Osteoblast (primary cell): Measurements from ENCODE around the gene TBX10. TPM values are rescaled to one million over a fixed set of nuclear protein-coding genes. Genes with fewer than 3 reads are reported as not detected.
"Not testable (repeated sequence)": the region's sequence is repeated elsewhere in the genome, so short reads cannot be mapped to it uniquely, and the experiment has no call there.

Experiments
- DNase-seq: peaks from one replicate; pipeline ENCODE4 v3.0.0; 2011; ENCODE audit warnings: low spot score, mixed read lengths; ENCODE audit not compliant: insufficient read length; ENCODE audit errors: missing footprints
- H2AFZ ChIP-seq: 2 replicates; pipeline ENCODE4 v1.6.0; 2011; ENCODE audit warnings: mild to moderate bottlenecking, low read length
- H3K27ac ChIP-seq: 2 replicates; pipeline ENCODE4 v1.5.1; 2011; ENCODE audit warnings: mild to moderate bottlenecking, low read depth, low read length, moderate library complexity
- H3K27me3 ChIP-seq: 2 replicates; pipeline ENCODE4 v1.6.0; 2012; ENCODE audit warnings: mild to moderate bottlenecking, control low read depth, inconsistent platforms, low read length, moderate library complexity; ENCODE audit not compliant: insufficient read depth
- H3K36me3 ChIP-seq: 2 replicates; pipeline ENCODE4 v1.5.1; 2011; ENCODE audit warnings: mild to moderate bottlenecking, low read length, control low read depth, moderate library complexity; ENCODE audit not compliant: insufficient read depth
- H3K4me1 ChIP-seq: 2 replicates; pipeline ENCODE4 v1.5.1; 2011; ENCODE audit warnings: mild to moderate bottlenecking, low read length, control low read depth, moderate library complexity; ENCODE audit not compliant: insufficient read depth
- H3K4me2 ChIP-seq: 2 replicates; pipeline ENCODE4 v1.6.0; 2011; ENCODE audit warnings: mild to moderate bottlenecking, low read length; ENCODE audit not compliant: insufficient read depth
- H3K4me3 ChIP-seq: fragments of 200-600 bp; sonication (generic); 3 replicates; pipeline ENCODE4 v1.5.1; 2012; ENCODE audit warnings: mild to moderate bottlenecking, low read length, inconsistent platforms; ENCODE audit not compliant: insufficient read depth
- H3K79me2 ChIP-seq: 2 replicates; pipeline ENCODE4 v1.6.0; 2012; ENCODE audit warnings: mild to moderate bottlenecking, low read length, control low read depth, inconsistent platforms; ENCODE audit not compliant: insufficient read depth
- H3K9me3 ChIP-seq: 2 replicates; pipeline ENCODE4 v1.5.1; 2011; ENCODE audit warnings: low read depth, low read length, control low read depth
- H4K20me1 ChIP-seq: 2 replicates; pipeline ENCODE4 v1.6.0; 2012; ENCODE audit warnings: mild to moderate bottlenecking, low read length, control low read depth; ENCODE audit not compliant: insufficient read depth
- CTCF ChIP-seq: IDR thresholded peaks from 2 replicates; pipeline ENCODE4 v1.5.1; 2011; ENCODE audit warnings: mild to moderate bottlenecking, low read depth, low read length, moderate library complexity; ENCODE audit errors: extremely low read depth
- total RNA-seq: library from RNA; depleted of rRNA; stranded (reverse); fragments of >200 nt; gene quantifications from 2 replicates; pipeline ENCODE4 v1.2.3, GENCODE V29; 2012

The TBX10 gene
- total RNA-seq, 1 donor: not detected

- H3K4me1 ChIP-seq: no peaks in the 10 kb centered on the region
- H3K36me3 ChIP-seq: no peaks in the 10 kb centered on the region
- DNase-seq: no peak
- no peak overlapping the region for H3K4me3 ChIP-seq
- H4K20me1 ChIP-seq: no peaks in the 10 kb centered on the region
- H3K9me3 ChIP-seq: peaks cover 2% of the 10 kb centered on the region
- no peak overlapping the region for H3K4me2 ChIP-seq
- no peaks in the 10 kb centered on the region for H3K79me2 ChIP-seq
- no peak for TF ChIP-seq CTCF
- H2AFZ ChIP-seq: no peak overlapping the region
- peaks cover 11% of the 10 kb centered on the region for H3K27me3 ChIP-seq
- no peak overlapping the region for H3K27ac ChIP-seq
These were observed 39.1 kb downstream of the TBX10 start for GRCh38 chr11:67600324-67601029.

GRCh38 chr11:67599149-67599548 is 40.4 kb downstream of the TBX10 start:
- no peak for DNase-seq

GRCh38 chr11:67597963-67598362 is 41.6 kb downstream of the TBX10 start:
- not testable (repeated sequence) for H3K4me3 ChIP-seq

More at GRCh38 chr11:67599149-67599548, 40.4 kb downstream of the TBX10 start:
- no peak overlapping the region for H2AFZ ChIP-seq
- no peaks in the 10 kb centered on the region for H4K20me1 ChIP-seq
- no peak overlapping the region for H3K4me3 ChIP-seq
- no peak overlapping the region for H3K4me2 ChIP-seq
- no peak for TF ChIP-seq CTCF
- no peaks in the 10 kb centered on the region for H3K36me3 ChIP-seq
- peaks cover 11% of the 10 kb centered on the region for H3K27me3 ChIP-seq
- H3K79me2 ChIP-seq: no peaks in the 10 kb centered on the region
- no peak overlapping the region for H3K27ac ChIP-seq
- no peaks in the 10 kb centered on the region for H3K4me1 ChIP-seq
- peaks cover 2% of the 10 kb centered on the region for H3K9me3 ChIP-seq

GRCh38 chr11:67597458-67597857 is 42.1 kb downstream of the TBX10 start:
- H3K27me3 ChIP-seq: peaks cover 11% of the 10 kb centered on the region
- H2AFZ ChIP-seq, H3K27ac ChIP-seq, H3K36me3 ChIP-seq, H3K9me3 ChIP-seq, H3K4me1 ChIP-seq, H3K79me2 ChIP-seq, H3K4me2 ChIP-seq, DNase-seq, H3K4me3 ChIP-seq, H4K20me1 ChIP-seq: not testable (repeated sequence)

More at GRCh38 chr11:67597963-67598362, 41.6 kb downstream of the TBX10 start:
- H3K9me3 ChIP-seq, H3K36me3 ChIP-seq, H3K79me2 ChIP-seq, H3K4me1 ChIP-seq, H4K20me1 ChIP-seq, H2AFZ ChIP-seq, DNase-seq, H3K27ac ChIP-seq, H3K4me2 ChIP-seq: not testable (repeated sequence)
- peaks cover 11% of the 10 kb centered on the region for H3K27me3 ChIP-seq

- Histone ChIP-seq H3K36me3 (no peaks in the 10 kb centered on the region), H3K4me3 (no peak overlapping the region), H3K79me2 (no peaks in the 10 kb centered on the region), H2AFZ (no peak overlapping the region), H3K27me3 (peaks cover 11% of the 10 kb centered on the region), H3K27ac (no peak overlapping the region), H3K9me3 (no peaks in the 10 kb centered on the region), H3K4me1 (no peaks in the 10 kb centered on the region), H3K4me2 (no peak overlapping the region), H4K20me1 (no peaks in the 10 kb centered on the region)
- TF ChIP-seq CTCF: no peak
- no peak for DNase-seq
These were observed 42.7 kb downstream of the TBX10 start for GRCh38 chr11:67596753-67597300.
